GM18951 (cell line): ENCODE data around the gene TPRX2.
"Not testable (repeated sequence)": the region's sequence is repeated elsewhere in the genome, so short reads cannot be mapped to it uniquely, and the experiment has no call there.

Source experiments
- POLR2A ChIP-seq: IDR thresholded peaks from 4 replicates; pipeline ENCODE4 v1.6.1; 2011; ENCODE audit warnings: mild to moderate bottlenecking; ENCODE audit not compliant: insufficient read length, insufficient read depth; ENCODE audit errors: extremely low read depth
- in situ Hi-C: fragments of 300-500 bp; cut with MboI; formaldehyde crosslinking; loops from one replicate; pipeline ENCODE4 v1.12.0; 2022; ENCODE audit warnings: low sequenced_read_pairs, mixed read lengths, inconsistent platforms; ENCODE audit not compliant: unreplicated experiment

The TPRX2 gene, protein sequence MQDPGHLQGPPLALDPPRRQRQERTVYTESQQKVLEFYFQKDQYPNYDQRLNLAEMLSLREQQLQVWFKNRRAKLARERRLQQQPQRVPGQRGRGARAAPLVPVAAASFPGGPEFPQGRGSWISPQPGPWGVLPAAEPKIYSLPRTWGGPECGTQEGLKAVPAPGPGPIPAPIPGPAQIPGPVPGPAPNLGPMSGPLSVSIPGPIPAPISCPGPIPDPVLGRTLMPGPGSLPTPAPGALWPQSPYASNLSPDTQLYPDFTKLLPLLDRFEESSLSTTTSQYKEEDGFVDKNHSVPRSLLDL

DNA sequence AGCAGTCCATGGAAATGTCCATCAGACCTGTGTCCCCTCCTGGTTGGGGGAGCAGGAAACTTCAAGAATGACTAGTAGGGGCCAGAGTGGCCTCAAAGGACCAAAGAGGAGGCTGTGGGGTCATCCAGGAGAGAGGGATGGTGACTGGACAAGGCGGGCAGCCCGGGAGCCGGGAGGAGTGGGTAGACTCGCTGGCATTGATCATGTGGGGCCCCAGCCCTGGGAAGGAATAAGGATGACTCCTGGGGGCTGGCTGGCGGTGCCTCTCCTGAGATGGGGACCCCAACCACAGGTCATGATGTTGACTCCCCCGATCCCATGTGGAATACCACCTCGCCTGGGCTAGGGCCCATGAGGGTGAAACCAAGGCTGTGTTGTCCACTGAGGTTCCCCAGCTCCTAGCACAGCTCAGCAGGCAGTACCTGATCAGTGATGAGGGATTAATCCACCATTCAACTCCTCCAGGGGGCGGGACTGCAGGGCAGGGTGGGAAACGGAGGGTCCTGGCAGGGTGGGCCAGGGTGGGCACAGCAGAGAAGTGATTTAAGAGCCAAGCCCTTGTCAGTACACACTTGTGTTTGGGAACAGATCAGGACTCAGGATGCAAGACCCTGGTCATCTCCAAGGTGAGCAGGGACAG lies at the start of gene TPRX2:
Gene TPRX2, plus strand, starts transcription at position 590 of the 640 bp plus-strand sequence. Its CDS starts 12 bp downstream, at position 602.
- in situ Hi-C loops: not testable (repeated sequence)

DNA sequence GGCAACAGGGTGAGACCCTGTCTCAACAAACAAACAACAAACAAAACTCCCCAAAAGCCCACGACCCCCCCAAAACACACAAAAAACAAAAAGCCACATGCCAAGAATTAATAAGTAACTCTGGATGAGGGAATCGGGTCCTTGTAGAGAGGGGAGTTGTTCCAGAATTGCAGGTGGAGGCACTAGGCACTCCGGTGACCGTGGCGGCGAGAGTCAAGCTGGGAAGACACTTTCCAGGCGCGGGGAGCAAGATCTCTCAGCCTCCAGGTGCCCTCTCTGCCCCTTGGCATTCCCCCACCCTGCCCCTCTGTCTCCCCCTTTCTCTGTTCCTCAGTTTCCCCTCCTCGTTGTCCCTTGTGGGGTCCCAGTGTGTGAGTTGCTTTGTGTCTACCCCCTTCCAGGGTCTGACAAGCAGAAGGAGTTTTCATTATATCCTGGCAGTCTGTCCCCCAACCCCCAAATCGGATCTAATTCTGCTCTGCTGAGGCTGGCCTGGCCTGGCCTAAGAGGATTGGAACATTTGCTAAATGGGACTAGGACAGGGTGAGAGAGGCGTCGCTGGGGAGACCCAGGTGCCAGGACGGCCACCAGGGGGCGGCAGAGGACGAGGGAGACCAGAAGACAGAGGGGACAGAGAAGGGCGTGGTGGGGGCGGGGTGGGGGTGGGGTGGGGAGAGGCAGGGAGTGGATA lies 45.6 kb upstream of the TPRX2 start:
- in situ Hi-C loops: no loop called here
- no peak for TF ChIP-seq POLR2A

DNA sequence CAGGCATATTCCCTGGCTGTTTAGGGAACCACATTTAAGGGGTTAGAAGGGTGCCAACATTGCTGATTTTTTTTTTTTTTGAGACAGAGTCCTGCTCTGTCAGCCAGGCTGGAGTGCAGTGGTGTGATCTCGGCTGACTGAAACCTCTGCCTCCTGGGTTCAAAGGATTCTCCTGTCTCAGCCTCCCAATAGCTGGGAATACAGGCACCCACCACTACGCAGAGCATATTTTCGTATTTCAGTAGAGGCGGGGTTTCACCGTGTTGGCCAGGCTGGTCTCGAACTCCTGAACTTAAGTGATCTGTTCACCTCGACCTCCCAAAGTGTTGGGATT lies 45.1 kb upstream of the TPRX2 start:
- in situ Hi-C loops: no loop called here
- TF ChIP-seq POLR2A: no peak

DNA sequence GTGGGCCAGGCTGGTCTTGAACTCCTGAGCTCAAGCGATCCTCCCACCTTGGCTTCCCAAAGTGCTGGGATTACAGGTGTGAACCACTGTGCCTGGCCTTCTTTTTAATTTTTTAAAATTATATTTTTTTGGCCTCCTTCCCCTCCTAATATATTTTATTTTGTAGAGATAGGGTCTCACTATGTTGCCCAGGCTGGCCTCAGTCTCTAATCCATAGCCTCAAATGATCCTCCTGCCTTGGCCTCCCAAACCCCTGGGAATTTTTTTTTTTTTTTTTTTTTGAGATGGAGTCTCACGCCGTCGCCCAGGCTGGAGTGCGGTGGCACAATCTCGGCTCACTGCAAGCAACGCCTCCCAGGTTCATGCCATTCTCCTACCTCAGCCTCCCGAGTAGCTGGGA lies 42.8 kb upstream of the TPRX2 start:
- in situ Hi-C loops: not testable (repeated sequence)

DNA sequence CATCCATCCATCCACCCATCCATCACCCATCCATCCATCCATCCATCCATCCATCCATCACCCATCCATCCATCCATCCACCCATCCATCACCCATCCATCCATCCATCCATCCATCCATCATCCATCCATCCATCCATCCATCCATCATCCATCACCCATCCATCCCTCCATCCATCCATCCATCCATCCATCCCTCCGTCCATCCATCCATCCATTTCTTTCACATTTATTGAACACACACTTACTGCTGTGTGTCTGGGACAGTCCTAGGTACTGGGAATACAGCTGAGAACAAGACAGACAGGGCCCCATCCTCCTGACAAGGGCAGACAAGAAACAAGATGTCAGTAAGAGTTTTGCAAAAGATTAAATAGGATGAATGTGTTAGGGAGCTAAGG lies 40.8 kb upstream of the TPRX2 start:
- in situ Hi-C loops: not testable (repeated sequence)

DNA sequence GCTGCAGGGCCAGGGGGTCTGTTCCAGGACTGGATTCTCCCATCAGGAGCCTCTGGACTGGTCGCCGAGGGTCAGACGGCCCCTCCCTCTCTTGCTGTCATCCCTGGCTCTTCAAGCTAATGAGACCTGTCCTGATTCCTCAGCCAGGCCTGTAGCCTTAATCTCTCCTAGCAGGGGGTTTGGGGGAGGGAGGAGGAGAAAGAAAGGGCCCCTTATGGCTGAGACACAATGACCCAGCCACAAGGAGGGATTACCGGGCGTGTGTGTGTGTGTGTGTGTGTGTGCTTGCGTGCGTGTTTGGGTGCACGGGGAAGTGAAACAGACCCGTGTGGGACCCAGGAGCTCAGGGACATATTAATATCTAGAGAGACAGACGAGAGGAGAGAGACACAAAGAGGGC lies 39.2 kb upstream of the TPRX2 start:
- in situ Hi-C loops: no loop called here
- no peak for TF ChIP-seq POLR2A

DNA sequence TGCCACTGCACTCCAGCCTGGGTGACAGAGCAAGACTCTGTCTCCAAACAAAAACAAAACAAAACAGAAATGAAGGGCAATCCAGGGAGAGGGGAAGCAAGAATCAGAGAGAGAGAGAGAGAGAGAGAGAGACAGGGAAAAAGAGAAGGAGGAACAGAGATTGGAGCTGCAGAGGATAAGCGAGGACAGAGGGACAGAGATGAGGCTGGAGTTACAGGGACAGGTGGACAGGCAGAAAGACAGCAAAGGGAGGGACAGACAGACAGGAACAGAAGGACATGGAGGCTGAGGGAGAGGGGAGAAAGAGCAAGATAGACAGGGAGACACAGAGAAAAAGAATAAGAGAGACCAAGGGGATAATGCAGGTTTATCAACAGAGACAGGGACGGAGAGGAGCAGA lies 38.6 kb upstream of the TPRX2 start:
- in situ Hi-C loops: no loop called here
- no peak for TF ChIP-seq POLR2A

DNA sequence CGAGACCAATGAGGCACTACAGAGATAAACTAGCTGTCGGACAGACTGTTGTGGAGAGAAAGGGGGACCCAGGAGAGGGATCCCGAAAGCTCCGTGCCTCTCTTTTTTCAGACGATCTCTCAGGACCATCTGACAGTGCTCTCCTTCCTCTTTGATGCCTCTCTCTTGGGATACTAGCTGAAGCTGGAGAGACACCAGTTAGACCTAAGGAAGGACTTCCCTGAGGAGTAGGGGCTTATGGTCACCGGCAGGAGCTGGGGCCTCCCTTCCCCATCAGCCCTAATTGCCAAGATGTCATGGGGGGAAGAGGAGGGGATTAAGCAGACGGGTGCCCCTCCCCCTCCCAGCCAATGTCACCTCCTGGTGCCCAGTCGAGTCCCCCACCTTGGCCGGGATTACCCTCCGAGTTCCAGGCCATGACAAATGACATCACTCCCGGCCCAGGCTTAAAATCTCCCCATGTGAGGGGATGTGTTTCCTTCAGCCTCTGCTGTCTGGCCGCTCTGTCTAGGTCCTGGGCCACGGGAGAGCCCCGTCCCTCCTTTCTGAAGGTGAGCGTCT lies 37.5 kb upstream of the TPRX2 start, which contains the start of gene CRX:
Gene CRX, plus strand, starts transcription at position 478 of the 561 bp plus-strand sequence. CDS start 12,507 bp downstream, outside the sequence.
- in situ Hi-C loops: no loop called here
- TF ChIP-seq POLR2A: no peak

DNA sequence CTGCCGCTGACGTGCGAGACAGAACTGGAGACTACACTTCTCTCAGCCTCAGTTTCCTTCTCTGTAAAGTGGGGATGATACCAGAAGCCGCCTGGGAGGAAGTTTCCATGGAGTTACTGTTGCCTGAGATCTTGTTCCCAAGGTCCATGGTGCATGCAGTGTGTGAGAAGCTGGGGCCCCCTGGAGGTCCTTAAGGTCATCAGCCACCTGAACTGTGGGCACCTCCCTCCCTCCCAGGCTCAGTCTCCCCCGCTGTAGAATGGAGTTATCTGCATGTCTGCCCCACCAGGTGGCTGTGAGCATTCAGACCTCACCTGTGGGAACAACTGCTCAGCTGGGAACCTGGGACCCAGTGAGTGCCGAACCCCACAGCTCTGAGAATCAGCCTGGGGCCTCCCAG lies 34.6 kb upstream of the TPRX2 start:
- TF ChIP-seq POLR2A: no peak
- in situ Hi-C loops: no loop called here

DNA sequence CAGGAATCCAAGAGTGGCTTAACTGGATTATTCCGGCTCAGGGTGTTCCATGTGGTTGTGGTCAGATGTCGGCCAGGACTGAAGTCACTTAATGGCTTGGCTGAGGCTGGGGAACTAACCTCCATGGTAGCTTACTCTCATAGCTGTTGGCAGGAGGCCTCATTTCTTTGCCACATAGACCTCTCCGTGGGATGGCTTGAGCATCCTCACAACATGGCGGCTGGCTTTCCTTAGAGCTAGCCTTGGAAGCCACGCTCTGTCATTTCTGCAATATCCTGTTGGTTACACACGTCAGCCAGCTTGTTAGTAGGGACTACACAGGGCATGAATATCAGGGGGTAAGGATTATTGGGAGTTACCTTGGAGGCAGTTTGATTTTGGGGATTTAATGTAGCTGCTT lies 32.2 kb upstream of the TPRX2 start:
- TF ChIP-seq POLR2A: no peak
- in situ Hi-C loops: no loop called here

DNA sequence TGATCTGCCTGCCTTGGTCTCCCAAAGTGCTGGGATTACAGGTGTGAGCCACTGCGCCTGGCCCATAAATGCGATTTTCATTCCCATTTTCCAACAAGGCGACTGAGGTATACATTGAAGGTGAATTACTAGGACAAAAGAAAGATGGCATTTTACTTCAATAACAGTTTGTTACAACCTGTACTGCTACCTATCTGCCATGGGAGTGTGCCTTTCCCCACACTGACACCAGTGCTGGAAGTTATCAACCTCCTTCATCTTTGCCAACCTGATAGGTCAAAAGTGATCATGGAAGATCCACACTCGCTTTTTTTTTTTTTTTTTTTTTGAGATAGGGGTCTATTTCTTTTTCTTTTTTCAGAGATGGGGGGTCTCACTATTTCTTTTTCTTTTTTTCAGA lies 26.3 kb upstream of the TPRX2 start:
- no peak for TF ChIP-seq POLR2A
- in situ Hi-C loops: no loop called here

DNA sequence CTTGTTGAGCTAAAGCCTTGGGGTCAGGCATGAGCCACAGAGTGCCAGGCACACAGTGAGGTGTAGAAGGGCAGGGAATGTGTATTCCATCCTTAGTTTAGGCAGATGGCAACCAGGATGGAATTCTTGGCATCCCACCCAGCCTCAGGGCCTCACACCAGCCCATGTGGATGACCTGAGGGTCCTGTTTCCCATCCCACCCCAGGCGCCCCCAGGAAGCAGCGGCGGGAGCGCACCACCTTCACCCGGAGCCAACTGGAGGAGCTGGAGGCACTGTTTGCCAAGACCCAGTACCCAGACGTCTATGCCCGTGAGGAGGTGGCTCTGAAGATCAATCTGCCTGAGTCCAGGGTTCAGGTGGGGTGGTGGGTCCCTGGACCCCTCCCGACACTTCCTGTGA lies 23.0 kb upstream of the TPRX2 start:
- in situ Hi-C loops: no loop called here
- TF ChIP-seq POLR2A: no peak

DNA sequence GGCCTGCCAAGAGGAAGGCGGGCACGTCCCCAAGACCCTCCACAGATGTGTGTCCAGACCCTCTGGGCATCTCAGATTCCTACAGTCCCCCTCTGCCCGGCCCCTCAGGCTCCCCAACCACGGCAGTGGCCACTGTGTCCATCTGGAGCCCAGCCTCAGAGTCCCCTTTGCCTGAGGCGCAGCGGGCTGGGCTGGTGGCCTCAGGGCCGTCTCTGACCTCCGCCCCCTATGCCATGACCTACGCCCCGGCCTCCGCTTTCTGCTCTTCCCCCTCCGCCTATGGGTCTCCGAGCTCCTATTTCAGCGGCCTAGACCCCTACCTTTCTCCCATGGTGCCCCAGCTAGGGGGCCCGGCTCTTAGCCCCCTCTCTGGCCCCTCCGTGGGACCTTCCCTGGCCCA lies 19.6 kb upstream of the TPRX2 start:
- no peak for TF ChIP-seq POLR2A
- in situ Hi-C loops: no loop called here

DNA sequence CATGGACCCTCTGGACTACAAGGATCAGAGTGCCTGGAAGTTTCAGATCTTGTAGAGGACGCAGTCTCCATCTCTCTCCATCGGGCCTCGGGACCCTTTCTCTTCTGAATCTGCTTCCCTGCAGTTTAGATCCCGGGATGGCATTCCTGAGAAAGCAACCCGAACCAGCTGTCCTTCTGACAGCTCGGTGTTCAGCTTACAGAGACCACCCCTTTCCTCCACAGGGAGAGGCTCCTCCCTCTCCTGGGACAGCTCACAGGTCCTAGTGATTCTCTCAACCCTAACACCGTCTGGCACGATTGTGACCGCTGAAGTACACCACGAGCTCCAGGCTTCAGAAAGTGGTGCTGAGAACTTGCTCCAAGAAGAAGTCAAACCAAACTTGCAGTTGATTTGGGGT lies 19.1 kb upstream of the TPRX2 start:
- in situ Hi-C loops: no loop called here
- TF ChIP-seq POLR2A: no peak
